ENCODE results near the gene SCUBE3. TPM values are rescaled to one million over a fixed set of nuclear protein-coding genes. Genes with fewer than 3 reads are reported as not detected.

Gene SCUBE3
- total RNA-seq, 4 donors from 2014 or later, result 0.03 to 0.19 TPM; not detected in 2

DNA sequence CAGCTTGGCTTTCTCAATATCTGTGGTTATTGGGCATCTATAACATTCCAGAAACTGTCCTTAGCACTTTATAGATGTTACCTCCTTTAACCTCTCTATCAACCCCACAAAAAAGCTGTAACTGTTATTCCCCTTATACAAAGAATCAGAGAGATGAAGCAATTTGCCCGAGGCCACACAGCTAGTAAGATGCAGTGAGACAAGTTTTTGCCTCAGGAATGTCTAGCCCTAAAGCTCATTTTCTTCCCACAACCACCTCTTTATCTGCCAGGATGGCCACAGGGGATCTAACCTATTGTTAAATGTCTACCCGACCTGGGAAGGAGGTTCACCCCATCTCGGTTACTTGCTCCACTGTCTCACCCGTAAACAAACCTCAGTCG is 40.7 kb upstream of the SCUBE3 start:
- no peak for TF ChIP-seq POLR2A (IDR thresholded peaks at IDR 0.05)
- TF ChIP-seq, protein P1, sequence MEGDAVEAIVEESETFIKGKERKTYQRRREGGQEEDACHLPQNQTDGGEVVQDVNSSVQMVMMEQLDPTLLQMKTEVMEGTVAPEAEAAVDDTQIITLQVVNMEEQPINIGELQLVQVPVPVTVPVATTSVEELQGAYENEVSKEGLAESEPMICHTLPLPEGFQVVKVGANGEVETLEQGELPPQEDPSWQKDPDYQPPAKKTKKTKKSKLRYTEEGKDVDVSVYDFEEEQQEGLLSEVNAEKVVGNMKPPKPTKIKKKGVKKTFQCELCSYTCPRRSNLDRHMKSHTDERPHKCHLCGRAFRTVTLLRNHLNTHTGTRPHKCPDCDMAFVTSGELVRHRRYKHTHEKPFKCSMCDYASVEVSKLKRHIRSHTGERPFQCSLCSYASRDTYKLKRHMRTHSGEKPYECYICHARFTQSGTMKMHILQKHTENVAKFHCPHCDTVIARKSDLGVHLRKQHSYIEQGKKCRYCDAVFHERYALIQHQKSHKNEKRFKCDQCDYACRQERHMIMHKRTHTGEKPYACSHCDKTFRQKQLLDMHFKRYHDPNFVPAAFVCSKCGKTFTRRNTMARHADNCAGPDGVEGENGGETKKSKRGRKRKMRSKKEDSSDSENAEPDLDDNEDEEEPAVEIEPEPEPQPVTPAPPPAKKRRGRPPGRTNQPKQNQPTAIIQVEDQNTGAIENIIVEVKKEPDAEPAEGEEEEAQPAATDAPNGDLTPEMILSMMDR (IDR thresholded peaks at IDR 0.05), result no peak
- Histone ChIP-seq H3K27ac (no peak overlapping the region), H3K4me1 (peaks cover 0 to 6% (median 0%) of the 10 kb centered on the region in 3 donors), H3K4me3 (no peak overlapping the region), H3K27me3 (no peaks in the 10 kb centered on the region), H3K9me3 (no peaks in the 10 kb centered on the region), H3K36me3 (no peaks in the 10 kb centered on the region)
- intact Hi-C loops (cut with DNase I), result no loop called here
- no peak for DNase-seq
- 57 to 61% methylated on average over 5 of the region's 5 CpGs for WGBS, 2 donors

DNA sequence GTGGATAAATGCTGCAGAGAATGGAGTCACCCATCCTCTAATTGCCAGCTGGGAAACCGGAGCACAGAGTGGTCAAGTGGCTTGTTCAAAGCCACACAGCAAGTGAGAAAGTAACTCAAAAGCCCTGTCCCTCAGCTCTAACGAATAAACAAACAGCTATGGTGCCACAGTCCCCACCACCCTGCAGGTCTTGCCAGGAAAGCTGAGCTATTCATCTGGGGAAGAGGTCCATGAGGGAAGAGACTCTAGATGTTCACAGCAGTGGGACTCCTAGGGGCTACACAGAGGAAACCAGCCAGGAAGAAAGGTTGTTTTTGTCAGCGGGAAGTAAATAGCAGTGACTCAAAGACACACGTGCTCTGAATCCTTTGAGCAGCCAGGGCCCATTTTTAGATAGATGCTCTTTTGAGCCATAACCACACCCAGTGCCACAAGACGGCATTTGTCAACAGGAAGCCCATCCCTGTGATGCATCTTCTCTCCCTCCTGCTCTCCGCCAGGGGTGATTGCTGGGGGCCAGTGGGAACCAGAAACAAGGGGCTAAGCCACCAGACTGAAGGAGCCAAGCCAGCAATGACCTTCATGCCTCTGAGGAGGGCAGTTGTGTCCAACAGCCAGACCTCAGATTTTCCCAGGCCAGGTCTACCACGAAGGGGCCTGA is 40.2 kb upstream of the SCUBE3 start:
- 36 to 63% methylated on average over 3 to 4 of the region's 7 CpGs for WGBS, 2 donors
- intact Hi-C loops (cut with DNase I), result no loop called here

DNA sequence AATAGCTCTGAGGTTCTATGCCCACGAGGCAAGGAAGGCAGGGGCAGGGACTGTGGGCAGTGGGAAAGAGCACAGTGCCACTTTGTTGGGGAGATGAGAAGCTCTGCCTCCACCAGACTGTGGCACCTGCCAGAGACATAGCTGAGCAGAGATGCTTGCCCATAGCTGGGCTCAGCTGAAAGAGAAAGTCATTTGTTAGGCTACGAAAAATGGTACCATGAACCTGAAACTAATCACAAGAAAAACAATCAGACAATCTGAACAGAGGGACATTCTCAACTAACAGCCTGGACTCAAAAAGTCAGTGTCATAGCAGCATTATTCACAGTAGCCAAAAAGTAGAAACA is 39.7 kb upstream of the SCUBE3 start:
- H3K4me3 ChIP-seq, result no peak overlapping the region
- TF ChIP-seq, protein P1 (IDR thresholded peaks at IDR 0.05), result no peak
- TF ChIP-seq POLR2A (IDR thresholded peaks at IDR 0.05), result no peak
- H3K4me1 ChIP-seq, result peaks cover 0 to 6% (median 0%) of the 10 kb centered on the region in 3 donors
- WGBS, 2 donors, result 58 to 85% methylated on average over 1 to 2 of the region's 2 CpGs
- no peaks in the 10 kb centered on the region for H3K9me3 ChIP-seq
- no peak overlapping the region for H3K27ac ChIP-seq
- H3K27me3 ChIP-seq, result no peaks in the 10 kb centered on the region
- no peaks in the 10 kb centered on the region for H3K36me3 ChIP-seq
- intact Hi-C loops (cut with DNase I), result no loop called here
- no peak for DNase-seq

More for the DNA sequence above, 40.2 kb upstream of the SCUBE3 start:
- DNase-seq, result no peak
- Histone ChIP-seq H3K27ac (no peak overlapping the region), H3K4me3 (no peak overlapping the region), H3K27me3 (no peaks in the 10 kb centered on the region), H3K4me1 (peaks cover 0 to 6% (median 0%) of the 10 kb centered on the region in 3 donors), H3K36me3 (no peaks in the 10 kb centered on the region), H3K9me3 (no peaks in the 10 kb centered on the region)
- TF ChIP-seq, protein P1 (IDR thresholded peaks at IDR 0.05), result no peak
- no peak for TF ChIP-seq POLR2A (IDR thresholded peaks at IDR 0.05)

DNA sequence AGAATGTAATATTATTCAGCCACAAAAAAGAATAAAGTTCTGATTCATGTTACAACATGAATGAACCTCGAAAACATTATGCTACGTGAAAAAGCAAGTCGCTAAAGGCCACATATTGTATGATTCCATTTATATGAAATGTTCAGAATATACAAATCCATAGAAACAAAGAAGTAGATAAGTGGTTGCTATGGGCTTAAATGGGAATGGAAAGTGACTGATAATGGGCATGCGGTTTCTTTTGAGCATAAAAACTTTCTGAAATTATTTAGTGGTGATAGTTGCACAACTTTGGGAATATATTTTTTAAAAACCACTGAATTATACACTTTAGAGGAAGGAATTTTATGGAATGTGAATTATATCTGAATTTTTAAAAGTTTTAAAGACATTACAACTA is 39.3 kb upstream of the SCUBE3 start:
- Histone ChIP-seq H3K27ac (no peak overlapping the region), H3K27me3 (no peaks in the 10 kb centered on the region), H3K36me3 (no peaks in the 10 kb centered on the region), H3K9me3 (no peaks in the 10 kb centered on the region), H3K4me3 (no peak overlapping the region), H3K4me1 (peaks cover 0 to 9% (median 0%) of the 10 kb centered on the region in 3 donors)
- TF ChIP-seq, protein P1 (IDR thresholded peaks at IDR 0.05), result no peak
- TF ChIP-seq POLR2A (IDR thresholded peaks at IDR 0.05), result no peak
- intact Hi-C loops (cut with DNase I), result no loop called here
- DNase-seq, result no peak
- 52 to 67% methylated on average over 4 of the region's 4 CpGs for WGBS, 2 donors

GRCh38 chr6:35176301-35177024 is 37.3 kb upstream of the SCUBE3 start:
- intact Hi-C loops (cut with DNase I), result no loop called here
- no peaks in the 10 kb centered on the region for H3K36me3 ChIP-seq
- WGBS, 2 donors, result 46 to 75% methylated on average over 3 of the region's 3 CpGs
- no peak overlapping the region for H3K4me3 ChIP-seq
- no peak overlapping the region for H3K27ac ChIP-seq
- TF ChIP-seq POLR2A (IDR thresholded peaks at IDR 0.05), result no peak
- TF ChIP-seq, protein P1 (IDR thresholded peaks at IDR 0.05), result no peak
- H3K27me3 ChIP-seq, result no peaks in the 10 kb centered on the region
- peaks cover 3 to 22% (median 3%) of the 10 kb centered on the region in 3 donors for H3K4me1 ChIP-seq
- H3K9me3 ChIP-seq, result no peaks in the 10 kb centered on the region
- no peak for DNase-seq
